Upper lobe of left lung (tissue), 6 donors: ENCODE data around the gene ENOX1. TPM values are rescaled to one million over a fixed set of nuclear protein-coding genes. Genes with fewer than 3 reads are reported as not detected.

ENCODE experiments used
- ATAC-seq, 2 donors: fragments of 200-7000 bp; cut with Tn5 transposase; one replicate each; pipeline ENCODE4 v1.9.1; 2022; ENCODE audit warnings: mild to moderate bottlenecking in 2 of 2, moderate library complexity in 2 of 2; ENCODE audit not compliant: low FRiP score in 2 of 2
- DNase-seq, 2 donors: peaks; one replicate each; pipeline ENCODE4 v3.0.0-alpha.2; 2019 to 2020
- H3K27ac ChIP-seq, 4 donors: fragments of 200-600 bp; sonication (generic); one replicate each; pipeline ENCODE4 v1.5.1; 2016 to 2019
- H3K27me3 ChIP-seq, 4 donors: fragments of 200-600 bp; sonication (generic); one replicate each; pipeline ENCODE4 v1.5.1; 2017 to 2019
- H3K36me3 ChIP-seq, 4 donors: fragments of 200-600 bp; sonication (generic); one replicate each; pipeline ENCODE4 v1.5.1; 2016 to 2019
- H3K4me1 ChIP-seq, 4 donors: fragments of 200-600 bp; sonication (generic); one replicate each; pipeline ENCODE4 v1.5.1; 2018 to 2019
- H3K4me3 ChIP-seq, 4 donors: fragments of 200-600 bp; sonication (generic); one replicate each; pipeline ENCODE4 v1.5.1; 2017 to 2019; ENCODE audit warnings: mild to moderate bottlenecking in 2 of 4, moderate library complexity in 1 of 4
- H3K9me3 ChIP-seq, 4 donors: fragments of 200-600 bp; sonication (generic); one replicate each; pipeline ENCODE4 v1.5.1; 2018 to 2019
- EP300 ChIP-seq, 4 donors: sonication (generic); formaldehyde crosslinking; IDR thresholded peaks; one replicate each; pipeline ENCODE4 v1.5.1; 2017; ENCODE audit warnings: antibody characterized with exemption in 4 of 4, control low read depth in 2 of 4
- POLR2A ChIP-seq, 4 donors: fragments of 450-650 bp; IDR thresholded peaks; one replicate each; pipeline ENCODE4 v1.5.1; 2016 to 2017; ENCODE audit warnings: antibody characterized with exemption in 4 of 4, mild to moderate bottlenecking in 2 of 4
- POLR2AphosphoS5 ChIP-seq, 2 donors: sonication (generic); formaldehyde crosslinking; IDR thresholded peaks; one replicate each; pipeline ENCODE4 v1.5.1; 2017; ENCODE audit warnings: antibody characterized with exemption in 2 of 2
- WGBS, 2 donors: methylation state at CpG; one replicate each; pipeline ENCODE4 v1.1.5; 2017 to 2018; 5-methylcytosine and 5-hydroxymethylcytosine counted together
- small RNA-seq, 4 donors: library from RNA; depleted of rRNA; stranded (forward); fragments of <200 nt; gene quantifications; one replicate each; pipeline ENCODE3, GENCODE V24; 2016
- total RNA-seq, 6 donors: library from RNA; depleted of rRNA in 4 of 6; stranded (reverse); fragments of >200 nt in 4 of 6; gene quantifications; one replicate each; pipeline versions ENCODE4 v1.1.0 to v1.2.1, GENCODE V29; 2016 to 2021
- TF ChIP-seq, protein P1 (sequence below), 6 experiments: fragments of 450-650 bp in 4 of 6; fragments of 200-600 bp in 2 of 6; sonication (generic) in 2 of 6; IDR thresholded peaks; one replicate each; pipeline ENCODE4 v1.5.1; 2016 to 2019; ENCODE audit warnings: antibody characterized with exemption in 6 of 6
- donor health status: DM: no; HTN: no; CAD: no; lungs with moderate emphysema.
- donor health status: DM: no; HTN: yes; CAD: no; lungs with severe emphysema.

Gene ENOX1
- total RNA-seq, 6 donors from 2014 or later = 0.20 to 1.0 (median 0.46) TPM; not detected in 2

DNA sequence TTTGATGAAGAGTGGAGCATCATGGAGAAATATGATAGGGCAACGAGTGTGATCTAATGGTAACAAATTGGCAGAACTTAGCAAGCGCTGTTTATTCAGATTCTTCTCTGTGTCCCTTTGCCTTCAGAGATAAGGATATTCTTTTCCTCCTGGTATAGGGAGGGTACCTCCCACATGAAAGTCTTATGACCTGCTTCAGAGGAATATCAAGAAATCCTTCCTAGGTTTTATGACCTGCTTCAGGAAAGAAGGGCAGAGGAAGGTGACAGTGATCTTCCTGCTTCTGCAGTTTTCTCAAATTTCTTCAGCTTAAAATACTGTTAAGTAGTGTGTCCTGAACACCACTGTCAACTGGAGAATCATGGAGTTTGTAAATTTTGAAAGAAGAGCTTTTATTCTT, 619.0 kb downstream of the ENOX1 start:
- no peak for TF ChIP-seq POLR2AphosphoS5 (IDR thresholded peaks at IDR 0.05)
- no peak for TF ChIP-seq EP300 (IDR thresholded peaks at IDR 0.05)
- TF ChIP-seq, protein P1, sequence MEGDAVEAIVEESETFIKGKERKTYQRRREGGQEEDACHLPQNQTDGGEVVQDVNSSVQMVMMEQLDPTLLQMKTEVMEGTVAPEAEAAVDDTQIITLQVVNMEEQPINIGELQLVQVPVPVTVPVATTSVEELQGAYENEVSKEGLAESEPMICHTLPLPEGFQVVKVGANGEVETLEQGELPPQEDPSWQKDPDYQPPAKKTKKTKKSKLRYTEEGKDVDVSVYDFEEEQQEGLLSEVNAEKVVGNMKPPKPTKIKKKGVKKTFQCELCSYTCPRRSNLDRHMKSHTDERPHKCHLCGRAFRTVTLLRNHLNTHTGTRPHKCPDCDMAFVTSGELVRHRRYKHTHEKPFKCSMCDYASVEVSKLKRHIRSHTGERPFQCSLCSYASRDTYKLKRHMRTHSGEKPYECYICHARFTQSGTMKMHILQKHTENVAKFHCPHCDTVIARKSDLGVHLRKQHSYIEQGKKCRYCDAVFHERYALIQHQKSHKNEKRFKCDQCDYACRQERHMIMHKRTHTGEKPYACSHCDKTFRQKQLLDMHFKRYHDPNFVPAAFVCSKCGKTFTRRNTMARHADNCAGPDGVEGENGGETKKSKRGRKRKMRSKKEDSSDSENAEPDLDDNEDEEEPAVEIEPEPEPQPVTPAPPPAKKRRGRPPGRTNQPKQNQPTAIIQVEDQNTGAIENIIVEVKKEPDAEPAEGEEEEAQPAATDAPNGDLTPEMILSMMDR (IDR thresholded peaks at IDR 0.05) = no peak
- no peak for TF ChIP-seq POLR2A (IDR thresholded peaks at IDR 0.05)

GRCh38 chr13:43166644-43167457, 619.9 kb downstream of the ENOX1 start:
- Histone ChIP-seq H3K27me3 (no peaks in the 10 kb centered on the region), H3K36me3 (no peaks in the 10 kb centered on the region), H3K27ac (no peak overlapping the region), H3K4me3 (no peak overlapping the region), H3K4me1 (no peaks in the 10 kb centered on the region), H3K9me3 (peaks cover 0 to 7% (median 5%) of the 10 kb centered on the region in 4 donors)
- ATAC-seq (no peak), DNase-seq (no peak)
- WGBS, 2 donors = 88 to 95% methylated on average over 5 to 6 of the region's 6 CpGs
- TF ChIP-seq EP300 (IDR thresholded peaks at IDR 0.05) (no peak), POLR2A (IDR thresholded peaks at IDR 0.05) (no peak), POLR2AphosphoS5 (IDR thresholded peaks at IDR 0.05) (no peak)
- TF ChIP-seq, protein P1 (IDR thresholded peaks at IDR 0.05) = no peak

More for the DNA sequence above, 619.0 kb downstream of the ENOX1 start:
- ATAC-seq (no peak), DNase-seq (no peak)
- no peaks in the 10 kb centered on the region for H3K4me1 ChIP-seq
- no peaks in the 10 kb centered on the region for H3K27me3 ChIP-seq
- no peak overlapping the region for H3K27ac ChIP-seq
- H3K36me3 ChIP-seq = no peaks in the 10 kb centered on the region
- no peak overlapping the region for H3K4me3 ChIP-seq
- WGBS, 2 donors = 78 to 88% methylated on average over 2 of the region's 2 CpGs
- H3K9me3 ChIP-seq = peaks cover 0 to 7% (median 5%) of the 10 kb centered on the region in 4 donors

Small RNA genes lying within 50 kb of the gene (small RNA-seq; reads per million reads assigned to genes)
- 0 reads per million in 4 donors for gene AL162713.1

Other genes starting within 250 kb of the ENOX1 start
- 10 to 100 TPM in 1 of 6 donors, 1 to 10 TPM in 5; 3.5 to 52.4 (median 4.4) TPM for gene CCDC122, start 92.8 kb upstream of the ENOX1 start, total RNA-seq
- 10 to 100 TPM in 4 of 6 donors, 1 to 10 TPM in 2; 1.6 to 18.9 (median 13.8) TPM for gene LACC1, start 92.9 kb upstream of the ENOX1 start, total RNA-seq